Panc1 (cell line): ENCODE measurements around the gene TDRD10. TPM values are rescaled to one million over a fixed set of nuclear protein-coding genes. Genes with fewer than 3 reads are reported as not detected.

Experiments used
- ATAC-seq: fragments of 200-7000 bp; cut with Tn5 transposase; 2 replicates; pipeline ENCODE4 v1.9.1; 2020; ENCODE audit warnings: mild to moderate bottlenecking, moderate library complexity
- BruUV-seq: library from RNA; stranded (reverse); fragments of 400-500 nt; replicated peaks from 2 replicates; lab custom pipeline; 2021; lab: Mats Ljungman, UMichigan
- CTCF ChIA-PET: fragments of 300-600 bp; sonication (Branson Sonifier 250); formaldehyde crosslinking; loops from one replicate; lab custom pipeline; 2022; ENCODE audit warnings: antibody characterized with exemption; lab: Charles Lee
- POLR2A ChIA-PET: fragments of 300-600 bp; sonication (Branson Sonifier 250); formaldehyde crosslinking; loops from one replicate; lab custom pipeline; 2022; ENCODE audit warnings: antibody characterized with exemption; lab: Charles Lee
- DNase-seq: peaks from one replicate; pipeline ENCODE4 v3.0.0-alpha.2; 2010; ENCODE audit warnings: low read depth, low spot score
- H3K27ac ChIP-seq: 2 replicates; pipeline ENCODE4 v1.5.1; 2011; ENCODE audit warnings: mild to moderate bottlenecking, low read length, inconsistent platforms
- H3K27me3 ChIP-seq: fragments of 200-500 bp; sonication (Bioruptor generic); 2 replicates; pipeline ENCODE4 v1.6.0; 2014; ENCODE audit warnings: low read length, inconsistent platforms; ENCODE audit not compliant: control insufficient read depth, insufficient read depth
- H3K36me3 ChIP-seq: fragments of 200-500 bp; sonication (Bioruptor generic); 2 replicates; pipeline ENCODE4 v1.5.1; 2014; ENCODE audit warnings: inconsistent platforms, mild to moderate bottlenecking, low read length, moderate library complexity; ENCODE audit not compliant: control insufficient read depth, insufficient read depth
- H3K4me1 ChIP-seq: 2 replicates; pipeline ENCODE4 v1.5.1; 2011; ENCODE audit warnings: inconsistent platforms, mild to moderate bottlenecking, low read length, moderate library complexity; ENCODE audit not compliant: control insufficient read depth, insufficient read depth
- H3K4me3 ChIP-seq, 2 experiments: 2 replicates each; pipeline ENCODE4 v1.5.1; 2011 to 2012; ENCODE audit warnings: low read depth in 2 of 2, low read length in 2 of 2, mild to moderate bottlenecking in 2 of 2, inconsistent platforms in 1 of 2, moderate library complexity in 1 of 2
- H3K9me3 ChIP-seq: fragments of 200-500 bp; sonication (Bioruptor generic); 2 replicates; pipeline ENCODE4 v1.5.1; 2014; ENCODE audit warnings: low read depth, mild to moderate bottlenecking, inconsistent platforms, low read length, moderate library complexity; ENCODE audit not compliant: control insufficient read depth, insufficient read depth
- CTCF ChIP-seq: fragments of 450-650 bp; IDR thresholded peaks from 2 replicates; pipeline ENCODE4 v1.5.1; 2017; ENCODE audit warnings: mild to moderate bottlenecking
- POLR2AphosphoS5 ChIP-seq: IDR thresholded peaks from 2 replicates; pipeline ENCODE4 v1.6.1; 2012; ENCODE audit warnings: mild to moderate bottlenecking, low read depth, low read length, moderate library complexity
- SIN3A ChIP-seq: IDR thresholded peaks from 2 replicates; pipeline ENCODE4 v1.6.1; 2012; ENCODE audit warnings: low read depth, mild to moderate bottlenecking, low read length, moderate library complexity, borderline replicate concordance; ENCODE audit not compliant: insufficient read depth
- TCF7L2 ChIP-seq: IDR thresholded peaks from 2 replicates; pipeline ENCODE4 v1.6.1; 2011; ENCODE audit warnings: mild to moderate bottlenecking, low read depth, low read length, inconsistent platforms
- in situ Hi-C: cut with HindIII; loops from 2 replicates; pipeline ENCODE4 v1.10.0; 2016; ENCODE audit warnings: low sequenced_read_pairs, low pct_unique_long_range_greater_than_20kb
- intact Hi-C: fragments of 100-400 bp; cut with micrococcal nuclease; formaldehyde crosslinking; loops from one replicate; pipeline ENCODE4 v1.10.0; 2022; ENCODE audit not compliant: unreplicated experiment
- total RNA-seq: library from RNA; stranded (reverse); gene quantifications from one replicate; pipeline ENCODE4 v1.2.1, GENCODE V29; 2021; ENCODE audit not compliant: unreplicated experiment
- TF ChIP-seq, protein P1 (sequence below), 2 experiments: IDR thresholded peaks; 2 replicates each; pipeline ENCODE4 v1.6.1; 2011 to 2012; ENCODE audit warnings: low read depth in 2 of 2, control low read depth in 1 of 2, low read length in 1 of 2, mild to moderate bottlenecking in 1 of 2, moderate library complexity in 1 of 2; ENCODE audit not compliant: insufficient read depth in 1 of 2

TDRD10 gene
- total RNA-seq, 1 experiment from 2014 or later: not detected

GRCh38 chr1:154586231-154586630, 84.2 kb downstream of the TDRD10 start:
- Histone ChIP-seq H3K4me3 (no peak overlapping the region), H3K27ac (no peak overlapping the region), H3K9me3 (no peaks in the 10 kb centered on the region), H3K27me3 (no peaks in the 10 kb centered on the region), H3K4me1 (no peaks in the 10 kb centered on the region; the same call in 1 of the 2 replicates), H3K36me3 (peaks cover 34% of the 10 kb centered on the region; the same call in 1 of the 2 replicates)
- DNase-seq (no peak), ATAC-seq (no peak; the same call in 1 of the 2 replicates)
- in situ Hi-C loops (no loop called here), intact Hi-C loops (no loop called here)
- ChIA-PET CTCF (no interaction called here), POLR2A (no interaction called here)
- no peak for TF ChIP-seq POLR2AphosphoS5
- no peak for TF ChIP-seq CTCF
- TF ChIP-seq TCF7L2: no peak
- TF ChIP-seq, protein P1, sequence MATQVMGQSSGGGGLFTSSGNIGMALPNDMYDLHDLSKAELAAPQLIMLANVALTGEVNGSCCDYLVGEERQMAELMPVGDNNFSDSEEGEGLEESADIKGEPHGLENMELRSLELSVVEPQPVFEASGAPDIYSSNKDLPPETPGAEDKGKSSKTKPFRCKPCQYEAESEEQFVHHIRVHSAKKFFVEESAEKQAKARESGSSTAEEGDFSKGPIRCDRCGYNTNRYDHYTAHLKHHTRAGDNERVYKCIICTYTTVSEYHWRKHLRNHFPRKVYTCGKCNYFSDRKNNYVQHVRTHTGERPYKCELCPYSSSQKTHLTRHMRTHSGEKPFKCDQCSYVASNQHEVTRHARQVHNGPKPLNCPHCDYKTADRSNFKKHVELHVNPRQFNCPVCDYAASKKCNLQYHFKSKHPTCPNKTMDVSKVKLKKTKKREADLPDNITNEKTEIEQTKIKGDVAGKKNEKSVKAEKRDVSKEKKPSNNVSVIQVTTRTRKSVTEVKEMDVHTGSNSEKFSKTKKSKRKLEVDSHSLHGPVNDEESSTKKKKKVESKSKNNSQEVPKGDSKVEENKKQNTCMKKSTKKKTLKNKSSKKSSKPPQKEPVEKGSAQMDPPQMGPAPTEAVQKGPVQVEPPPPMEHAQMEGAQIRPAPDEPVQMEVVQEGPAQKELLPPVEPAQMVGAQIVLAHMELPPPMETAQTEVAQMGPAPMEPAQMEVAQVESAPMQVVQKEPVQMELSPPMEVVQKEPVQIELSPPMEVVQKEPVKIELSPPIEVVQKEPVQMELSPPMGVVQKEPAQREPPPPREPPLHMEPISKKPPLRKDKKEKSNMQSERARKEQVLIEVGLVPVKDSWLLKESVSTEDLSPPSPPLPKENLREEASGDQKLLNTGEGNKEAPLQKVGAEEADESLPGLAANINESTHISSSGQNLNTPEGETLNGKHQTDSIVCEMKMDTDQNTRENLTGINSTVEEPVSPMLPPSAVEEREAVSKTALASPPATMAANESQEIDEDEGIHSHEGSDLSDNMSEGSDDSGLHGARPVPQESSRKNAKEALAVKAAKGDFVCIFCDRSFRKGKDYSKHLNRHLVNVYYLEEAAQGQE (IDR thresholded peaks at IDR 0.05; ENCODE audit: insufficient read depth in 1 of 2, low read depth in 2 of 2, low read length in 1 of 2): no peak
- no peak for TF ChIP-seq SIN3A
- BruUV-seq: no TSS peak

GRCh38 chr1:154586641-154587040, 84.6 kb downstream of the TDRD10 start:
- in situ Hi-C loops: no loop called here
- TF ChIP-seq CTCF (no peak), TCF7L2 (no peak), SIN3A (no peak), POLR2AphosphoS5 (no peak)
- TF ChIP-seq, protein P1 (IDR thresholded peaks at IDR 0.05; ENCODE audit: insufficient read depth in 1 of 2, low read depth in 2 of 2, low read length in 1 of 2): no peak

More at GRCh38 chr1:154586641-154587040, 84.6 kb downstream of the TDRD10 start:
- BruUV-seq: no TSS peak
- POLR2A ChIA-PET: no interaction called here
- no peaks in the 10 kb centered on the region for H3K27me3 ChIP-seq
- no peaks in the 10 kb centered on the region; the same call in 1 of the 2 replicates for H3K4me1 ChIP-seq
- CTCF ChIA-PET: no interaction called here
- no peak overlapping the region for H3K4me3 ChIP-seq
- no peaks in the 10 kb centered on the region for H3K9me3 ChIP-seq
- intact Hi-C loops: no loop called here
- H3K36me3 ChIP-seq: peaks cover 34% of the 10 kb centered on the region; the same call in 1 of the 2 replicates
- DNase-seq: no peak
- no peak for ATAC-seq
- no peak overlapping the region for H3K27ac ChIP-seq
